ENCODE results near the gene CDKN2A.

The CDKN2A gene

GRCh38 chr9:21993893-21994555 lies at the start of gene CDKN2A:
TSS of gene CDKN2A (minus strand) at chr9:21994392.
- DNase-seq (ENCODE audit: low read depth in 2 of 2): no peak

GRCh38 chr9:22043928-22044327 lies 49.7 kb upstream of the CDKN2A start:
- DNase-seq (ENCODE audit: low read depth in 2 of 2): no peak

- no peak for DNase-seq (ENCODE audit: low read depth in 2 of 2)
Observed at GRCh38 chr9:22041775-22042174, 47.6 kb upstream of the CDKN2A start.

- no peak for DNase-seq (ENCODE audit: low read depth in 2 of 2)
Observed at GRCh38 chr9:22041344-22041743, 47.2 kb upstream of the CDKN2A start.

GRCh38 chr9:22040760-22041159 lies 46.6 kb upstream of the CDKN2A start:
- DNase-seq (ENCODE audit: low read depth in 2 of 2): no peak

GRCh38 chr9:22039258-22039657 lies 45.1 kb upstream of the CDKN2A start:
- no peak for DNase-seq (ENCODE audit: low read depth in 2 of 2)

GRCh38 chr9:22037954-22038690 lies 43.9 kb upstream of the CDKN2A start:
- no peak for DNase-seq (ENCODE audit: low read depth in 2 of 2)

GRCh38 chr9:22036866-22037626 lies 42.9 kb upstream of the CDKN2A start:
- DNase-seq (ENCODE audit: low read depth in 2 of 2): no peak

GRCh38 chr9:22035591-22036011 lies 41.4 kb upstream of the CDKN2A start:
- DNase-seq (ENCODE audit: low read depth in 2 of 2): no peak

- DNase-seq (ENCODE audit: low read depth in 2 of 2): no peak
Observed at GRCh38 chr9:22033012-22033630, 38.9 kb upstream of the CDKN2A start.

- DNase-seq (ENCODE audit: low read depth in 2 of 2): no peak
Observed at GRCh38 chr9:22031655-22032411, 37.6 kb upstream of the CDKN2A start.

GRCh38 chr9:22030101-22030598 lies 36.0 kb upstream of the CDKN2A start:
- no peak for DNase-seq (ENCODE audit: low read depth in 2 of 2)

- no peak for DNase-seq (ENCODE audit: low read depth in 2 of 2)
Observed at GRCh38 chr9:22029231-22029630, 35.0 kb upstream of the CDKN2A start.

GRCh38 chr9:22028394-22028793 lies 34.2 kb upstream of the CDKN2A start:
- DNase-seq (ENCODE audit: low read depth in 2 of 2): no peak

- no peak for DNase-seq (ENCODE audit: low read depth in 2 of 2)
Observed at GRCh38 chr9:22026696-22027095, 32.5 kb upstream of the CDKN2A start.

GRCh38 chr9:22022396-22022795 lies 28.2 kb upstream of the CDKN2A start:
- no peak for DNase-seq (ENCODE audit: low read depth in 2 of 2)

- DNase-seq (ENCODE audit: low read depth in 2 of 2): no peak
Observed at GRCh38 chr9:22010866-22011625, 16.9 kb upstream of the CDKN2A start.

GRCh38 chr9:22009506-22009867 lies 15.3 kb upstream of the CDKN2A start:
- DNase-seq (ENCODE audit: low read depth in 2 of 2): no peak

GRCh38 chr9:22008717-22009505 lies 14.7 kb upstream of the CDKN2A start, which contains the start of gene CDKN2B:
TSS of gene CDKN2B (minus strand) at chr9:22009305. CDS start at chr9:22008953, 352 bp downstream.
- DNase-seq (ENCODE audit: low read depth in 2 of 2): peak in 1 of 2 experiments; percentile 74

- DNase-seq (ENCODE audit: low read depth in 2 of 2): no peak
Observed at GRCh38 chr9:22008384-22008716, 14.2 kb upstream of the CDKN2A start.

Data from stimulated activated CD4-positive, alpha-beta T cell treated with anti-CD3 and anti-CD28 coated beads, Interleukin-12 subunit alpha, Interleukin-12 subunit beta, amount 100 ng/mL, for 24 hours (primary cell).